GM23338 (cell line): ENCODE results near the gene AMFR. TPM values are rescaled to one million over a fixed set of nuclear protein-coding genes. Genes with fewer than 3 reads are reported as not detected.

ENCODE experiments used
- ATAC-seq: fragments of 200-7000 bp; cut with Tn5 transposase; 3 replicates; pipeline ENCODE4 v1.9.1; 2020
- DNase-seq: peaks from one replicate; pipeline ENCODE4 v3.0.0-alpha.2; 2015; ENCODE audit warnings: low spot score
- H2AFZ ChIP-seq: fragments of 200-600 bp; sonication (generic); 2 replicates; pipeline ENCODE4 v1.8.0; 2016; ENCODE audit warnings: antibody characterized with exemption, mild to moderate bottlenecking, moderate library complexity
- H3F3A ChIP-seq: fragments of 200-600 bp; sonication (generic); replicated peaks from 2 replicates; pipeline ENCODE4 v1.8.0; 2017; ENCODE audit warnings: antibody characterized with exemption, mixed run types, low read depth
- H3K27ac ChIP-seq: fragments of 200-600 bp; sonication (generic); 2 replicates; pipeline ENCODE4 v1.6.1; 2016; ENCODE audit warnings: low read depth
- H3K27me3 ChIP-seq: fragments of 200-600 bp; sonication (generic); 2 replicates; pipeline ENCODE4 v1.8.0; 2016; ENCODE audit warnings: mild to moderate bottlenecking, mixed run types, moderate library complexity; ENCODE audit not compliant: insufficient read depth
- H3K36me3 ChIP-seq: fragments of 200-600 bp; sonication (generic); 2 replicates; pipeline ENCODE4 v1.8.0; 2016; ENCODE audit warnings: mild to moderate bottlenecking; ENCODE audit not compliant: insufficient read depth
- H3K4me1 ChIP-seq: fragments of 200-600 bp; sonication (generic); 2 replicates; pipeline ENCODE4 v1.8.0; 2016; ENCODE audit warnings: mild to moderate bottlenecking, moderate library complexity; ENCODE audit not compliant: insufficient read depth
- H3K4me2 ChIP-seq: fragments of 200-600 bp; sonication (generic); 2 replicates; pipeline ENCODE4 v1.7.1; 2017; ENCODE audit warnings: mixed run types
- H3K4me3 ChIP-seq: fragments of 200-600 bp; sonication (generic); 2 replicates; pipeline ENCODE4 v1.6.1; 2016; ENCODE audit warnings: mixed run types
- H3K79me2 ChIP-seq: fragments of 200-600 bp; sonication (generic); replicated peaks from 2 replicates; pipeline ENCODE4 v1.8.0; 2017; ENCODE audit warnings: mild to moderate bottlenecking; ENCODE audit not compliant: insufficient read depth
- H3K9me2 ChIP-seq: fragments of 200-600 bp; sonication (generic); 2 replicates; pipeline ENCODE4 v1.8.0; 2017; ENCODE audit not compliant: insufficient read depth
- H4K20me1 ChIP-seq: fragments of 200-600 bp; sonication (generic); replicated peaks from 2 replicates; pipeline ENCODE4 v1.8.0; 2017; ENCODE audit warnings: mild to moderate bottlenecking; ENCODE audit not compliant: insufficient read depth
- H3K27ac Mint-ChIP-seq: 2 replicates; pipeline ENCODE4 v1.8.0; 2020; ENCODE audit warnings: inconsistent platforms, mild to moderate bottlenecking, moderate library complexity, mixed read lengths
- H3K27me3 Mint-ChIP-seq: 3 replicates; pipeline ENCODE4 v1.8.0; 2022; ENCODE audit warnings: low read depth, mild to moderate bottlenecking, moderate library complexity, mixed read lengths, inconsistent platforms; ENCODE audit not compliant: insufficient read depth, poor library complexity
- H3K36me3 Mint-ChIP-seq: 3 replicates; pipeline ENCODE4 v1.8.0; 2021; ENCODE audit warnings: low read depth, mild to moderate bottlenecking, inconsistent platforms, moderate library complexity, mixed read lengths
- H3K4me1 Mint-ChIP-seq: 3 replicates; pipeline ENCODE4 v1.8.0; 2020; ENCODE audit warnings: mild to moderate bottlenecking, inconsistent platforms, mixed read lengths
- H3K4me3 Mint-ChIP-seq: 3 replicates; pipeline ENCODE4 v1.8.0; 2021; ENCODE audit warnings: moderate library complexity, mild to moderate bottlenecking, inconsistent platforms, mixed read lengths
- H3K9me3 Mint-ChIP-seq: 3 replicates; pipeline ENCODE4 v1.8.0; 2020; ENCODE audit warnings: moderate library complexity, mild to moderate bottlenecking, inconsistent platforms, mixed read lengths
- CTCF ChIP-seq, 2 experiments: fragments of 200-600 bp in 1 of 2; sonication (generic) in 1 of 2; conservative IDR thresholded peaks; 2 replicates each; pipeline versions ENCODE4 v1.5.1 to v1.6.1; 2016 to 2017; ENCODE audit warnings: antibody characterized with exemption in 2 of 2, low read depth in 2 of 2, mild to moderate bottlenecking in 2 of 2, moderate library complexity in 1 of 2
- EZH2 ChIP-seq: fragments of 200-600 bp; sonication (generic); IDR thresholded peaks from one replicate; pipeline ENCODE4 v1.8.0; 2017; ENCODE audit warnings: antibody characterized with exemption, mild to moderate bottlenecking, low read depth; ENCODE audit not compliant: unreplicated experiment
- EZH2phosphoT487 ChIP-seq: fragments of 200-600 bp; sonication (generic); IDR thresholded peaks from one replicate; pipeline ENCODE4 v1.8.1; 2018; ENCODE audit warnings: antibody characterized with exemption; ENCODE audit not compliant: unreplicated experiment
- JUNB ChIP-seq: IDR thresholded peaks from one replicate; pipeline ENCODE4 v1.6.1; 2016; ENCODE audit warnings: antibody characterized with exemption; ENCODE audit not compliant: unreplicated experiment
- POLR2AphosphoS5 ChIP-seq: IDR thresholded peaks from 2 replicates; pipeline ENCODE4 v1.6.1; 2016; ENCODE audit warnings: antibody characterized with exemption, low read depth
- STAT1 ChIP-seq: IDR thresholded peaks from one replicate; pipeline ENCODE4 v1.6.1; 2016; ENCODE audit warnings: antibody characterized with exemption; ENCODE audit not compliant: unreplicated experiment
- ZNF114 ChIP-seq: fragments of 250-450 bp; sonication (Bioruptor Pico); IDR thresholded peaks from 2 replicates; pipeline ENCODE4 v1.5.0; 2020; ENCODE audit warnings: mild to moderate bottlenecking, moderate library complexity
- ZNF331 ChIP-seq: fragments of 250-450 bp; sonication (Bioruptor Pico); IDR thresholded peaks from 2 replicates; pipeline ENCODE4 v1.5.0; 2020; ENCODE audit warnings: low read depth, mild to moderate bottlenecking, moderate library complexity
- polyA plus RNA-seq: library from polyadenylated mRNA; unstranded; fragments of >200 nt; fragmentation: Nextera tagmentation; extraction: Ambion mirVana; gene quantifications from 2 replicates; pipeline ENCODE4 v1.2.1, GENCODE V29; 2016
- total RNA-seq: library from RNA; depleted of rRNA; stranded (reverse); fragments of >200 nt; shearing (Covaris generic); gene quantifications from 2 replicates; pipeline ENCODE4 v1.2.3, GENCODE V29; 2014
- TF ChIP-seq, protein P1 (sequence below): IDR thresholded peaks from one replicate; pipeline ENCODE4 v1.6.1; 2018; ENCODE audit warnings: antibody characterized with exemption; ENCODE audit not compliant: unreplicated experiment

AMFR gene
- total and polyA plus RNA-seq, 2 experiments from 2014 or later, result 9.0 to 41.1 TPM

GRCh38 chr16:56352351-56353053 is 72.8 kb downstream of the AMFR start:
- Mint-ChIP-seq H3K4me1 (peaks cover 19% of the 10 kb centered on the region), H3K9me3 (no peaks in the 10 kb centered on the region), H3K4me3 (no peak overlapping the region), H3K27ac (no peak overlapping the region), H3K27me3 (peaks cover 2% of the 10 kb centered on the region), H3K36me3 (no peaks in the 10 kb centered on the region; the same call in 2 of the 3 replicates)
- Histone ChIP-seq H3K9me2 (no peaks in the 10 kb centered on the region), H3K4me2 (no peak overlapping the region), H3K4me3 (no peak overlapping the region), H3K36me3 (no peaks in the 10 kb centered on the region), H3K27me3 (no peaks in the 10 kb centered on the region), H3F3A (no peaks in the 10 kb centered on the region; the same call in 1 of the 2 replicates), H3K79me2 (no peaks in the 10 kb centered on the region), H4K20me1 (no peaks in the 10 kb centered on the region), H3K27ac (no peak overlapping the region), H3K4me1 (peaks cover 16% of the 10 kb centered on the region), H2AFZ (no peak overlapping the region)
- TF ChIP-seq EZH2, result no peak
- TF ChIP-seq POLR2AphosphoS5, result no peak
- TF ChIP-seq STAT1, result no peak
- TF ChIP-seq CTCF (conservative IDR thresholded peaks at IDR 0.05; ENCODE audit: low read depth in 2 of 2), result no peak
- TF ChIP-seq, protein P1, sequence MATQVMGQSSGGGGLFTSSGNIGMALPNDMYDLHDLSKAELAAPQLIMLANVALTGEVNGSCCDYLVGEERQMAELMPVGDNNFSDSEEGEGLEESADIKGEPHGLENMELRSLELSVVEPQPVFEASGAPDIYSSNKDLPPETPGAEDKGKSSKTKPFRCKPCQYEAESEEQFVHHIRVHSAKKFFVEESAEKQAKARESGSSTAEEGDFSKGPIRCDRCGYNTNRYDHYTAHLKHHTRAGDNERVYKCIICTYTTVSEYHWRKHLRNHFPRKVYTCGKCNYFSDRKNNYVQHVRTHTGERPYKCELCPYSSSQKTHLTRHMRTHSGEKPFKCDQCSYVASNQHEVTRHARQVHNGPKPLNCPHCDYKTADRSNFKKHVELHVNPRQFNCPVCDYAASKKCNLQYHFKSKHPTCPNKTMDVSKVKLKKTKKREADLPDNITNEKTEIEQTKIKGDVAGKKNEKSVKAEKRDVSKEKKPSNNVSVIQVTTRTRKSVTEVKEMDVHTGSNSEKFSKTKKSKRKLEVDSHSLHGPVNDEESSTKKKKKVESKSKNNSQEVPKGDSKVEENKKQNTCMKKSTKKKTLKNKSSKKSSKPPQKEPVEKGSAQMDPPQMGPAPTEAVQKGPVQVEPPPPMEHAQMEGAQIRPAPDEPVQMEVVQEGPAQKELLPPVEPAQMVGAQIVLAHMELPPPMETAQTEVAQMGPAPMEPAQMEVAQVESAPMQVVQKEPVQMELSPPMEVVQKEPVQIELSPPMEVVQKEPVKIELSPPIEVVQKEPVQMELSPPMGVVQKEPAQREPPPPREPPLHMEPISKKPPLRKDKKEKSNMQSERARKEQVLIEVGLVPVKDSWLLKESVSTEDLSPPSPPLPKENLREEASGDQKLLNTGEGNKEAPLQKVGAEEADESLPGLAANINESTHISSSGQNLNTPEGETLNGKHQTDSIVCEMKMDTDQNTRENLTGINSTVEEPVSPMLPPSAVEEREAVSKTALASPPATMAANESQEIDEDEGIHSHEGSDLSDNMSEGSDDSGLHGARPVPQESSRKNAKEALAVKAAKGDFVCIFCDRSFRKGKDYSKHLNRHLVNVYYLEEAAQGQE, result no peak
- no peak for TF ChIP-seq EZH2phosphoT487
- no peak for TF ChIP-seq JUNB
- no peak for TF ChIP-seq ZNF331 (CRISPR knock-in tag)
- no peak for TF ChIP-seq ZNF114 (CRISPR knock-in tag)
- ATAC-seq, result no peak
- DNase-seq, result no peak

DNA sequence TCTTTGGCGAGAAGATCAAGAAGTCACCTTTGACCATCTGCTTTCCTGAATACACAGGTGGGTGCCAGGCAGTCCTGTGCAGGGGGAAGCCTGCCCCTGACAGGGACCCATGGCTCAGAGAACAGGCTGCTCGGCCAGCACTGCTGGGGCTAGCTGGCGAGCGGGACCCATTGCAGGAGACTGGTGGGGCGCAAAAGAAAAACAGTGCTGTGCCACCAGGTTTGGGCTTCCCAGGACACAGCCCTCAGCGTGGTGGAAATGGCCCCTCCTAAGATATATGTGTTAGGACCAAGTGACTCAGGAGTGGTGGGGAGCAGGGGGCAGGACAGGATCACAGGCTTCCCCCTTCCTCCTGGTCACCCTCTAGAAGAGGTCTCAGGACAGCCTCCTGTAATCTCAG is 73.9 kb downstream of the AMFR start:
- H3K27ac Mint-ChIP-seq, result peak overlapping the region; percentile 11; the same call in 1 of the 2 replicates
- no peaks in the 10 kb centered on the region for H3K36me3 ChIP-seq
- H3K4me3 Mint-ChIP-seq, result no peak overlapping the region
- no peaks in the 10 kb centered on the region for H4K20me1 ChIP-seq
- H3K9me3 Mint-ChIP-seq, result no peaks in the 10 kb centered on the region
- no peaks in the 10 kb centered on the region for H3K27me3 ChIP-seq
- H3K4me3 ChIP-seq, result no peak overlapping the region
- H3K4me1 ChIP-seq, result peaks cover 9% of the 10 kb centered on the region; the same call in 1 of the 2 replicates
- no peaks in the 10 kb centered on the region for H3K9me2 ChIP-seq
- peaks cover 9% of the 10 kb centered on the region for H3K27me3 Mint-ChIP-seq
- ATAC-seq (no peak), DNase-seq (no peak)
- no peaks in the 10 kb centered on the region for H3K79me2 ChIP-seq
- peaks cover 9% of the 10 kb centered on the region for H3K4me1 Mint-ChIP-seq
- no peak overlapping the region for H3K4me2 ChIP-seq
- no peak overlapping the region for H2AFZ ChIP-seq
- no peaks in the 10 kb centered on the region; the same call in 2 of the 3 replicates for H3K36me3 Mint-ChIP-seq
- H3K27ac ChIP-seq, result no peak overlapping the region
- H3F3A ChIP-seq, result no peaks in the 10 kb centered on the region; the same call in 1 of the 2 replicates
- no peak for TF ChIP-seq CTCF (conservative IDR thresholded peaks at IDR 0.05; ENCODE audit: low read depth in 2 of 2)
- TF ChIP-seq, protein P1, result no peak
- TF ChIP-seq EZH2phosphoT487, result no peak
- TF ChIP-seq ZNF331 (CRISPR knock-in tag), result no peak
